Activated CD4-positive, alpha-beta T cell treated with anti-CD3 and anti-CD28 coated beads for 48 hours (primary cell): Measurements from ENCODE around the gene ADAMTS7.
"Not testable (repeated sequence)": the region's sequence is repeated elsewhere in the genome, so short reads cannot be mapped to it uniquely, and the experiment has no call there.

Experiments
- DNase-seq: peaks from one replicate; pipeline ENCODE4 v3.0.0-alpha.2; 2020

The ADAMTS7 gene

GRCh38 chr15:78777953-78778345 is 33.3 kb downstream of the ADAMTS7 start:
- DNase-seq: not testable (repeated sequence)

DNA sequence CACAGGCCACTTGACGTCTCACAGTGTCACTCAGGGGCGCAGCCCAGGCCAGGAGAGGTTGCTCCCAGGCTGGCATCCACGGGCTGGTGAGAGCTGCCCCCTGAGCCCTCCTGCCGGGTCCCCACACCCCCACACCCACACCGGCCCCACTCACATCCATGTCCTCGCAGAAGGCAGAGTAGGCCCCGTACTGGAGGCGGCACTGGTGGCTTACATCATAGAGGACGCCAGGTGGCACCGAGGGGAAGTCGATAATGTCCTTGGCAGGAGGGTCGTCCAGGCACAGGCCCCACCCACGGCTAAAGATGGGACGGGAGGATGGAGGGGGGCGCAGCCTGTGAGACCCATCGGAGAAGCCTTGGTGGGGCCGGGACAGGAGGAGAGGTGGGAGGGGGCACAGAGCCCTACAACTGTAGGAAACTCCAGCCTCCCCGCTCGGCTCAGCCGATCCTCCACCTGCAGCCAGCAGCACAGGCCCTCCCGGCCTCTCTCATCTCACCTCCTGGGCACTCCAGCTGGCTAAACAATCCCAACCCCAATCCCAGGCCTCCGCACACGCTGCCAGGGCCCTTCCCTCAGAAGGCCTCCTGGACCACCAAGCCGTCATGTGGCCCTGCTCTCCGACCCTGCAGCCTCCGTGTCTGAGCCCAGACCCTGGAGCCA is 33.8 kb downstream of the ADAMTS7 start:
- DNase-seq: not testable (repeated sequence)

- not testable (repeated sequence) for DNase-seq
Observed at GRCh38 chr15:78776046-78776925, 35.0 kb downstream of the ADAMTS7 start.

GRCh38 chr15:78775472-78775871 is 35.8 kb downstream of the ADAMTS7 start:
- DNase-seq: no peak

- not testable (repeated sequence) for DNase-seq
Observed at GRCh38 chr15:78774451-78774990, 36.7 kb downstream of the ADAMTS7 start.

- not testable (repeated sequence) for DNase-seq
Observed at GRCh38 chr15:78773765-78774450, 37.4 kb downstream of the ADAMTS7 start.

- no peak for DNase-seq
Observed at GRCh38 chr15:78772738-78773137, 38.5 kb downstream of the ADAMTS7 start.

DNA sequence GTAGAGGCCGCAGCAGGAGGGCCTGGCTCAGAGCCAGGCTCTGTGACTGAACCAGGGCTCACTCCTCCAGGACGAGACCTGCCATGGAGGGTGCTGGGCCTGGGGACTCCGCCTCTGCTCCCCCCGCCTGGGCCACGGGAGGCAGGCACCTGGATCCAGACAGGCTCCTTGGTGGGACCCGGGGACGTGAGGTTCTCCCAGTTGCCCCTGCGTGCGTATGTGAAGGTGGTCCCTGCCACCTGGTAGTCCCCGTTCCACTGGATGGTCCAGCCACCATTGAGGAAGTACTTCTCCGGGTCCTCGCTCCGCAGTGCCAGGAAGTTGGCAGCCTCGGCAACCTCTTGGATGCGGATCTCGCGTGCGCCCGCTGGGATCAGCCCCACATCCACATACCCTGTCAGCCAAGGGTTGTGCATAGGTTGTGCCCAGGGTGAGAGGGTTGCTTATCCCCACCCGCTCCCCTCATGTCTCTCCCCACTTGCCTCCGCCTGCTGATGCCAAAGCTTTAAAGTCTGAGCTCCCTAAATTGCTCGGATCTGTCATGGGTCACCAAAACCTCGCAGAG is 39.7 kb downstream of the ADAMTS7 start:
- DNase-seq: not testable (repeated sequence)

GRCh38 chr15:78771020-78771419 is 40.2 kb downstream of the ADAMTS7 start:
- DNase-seq: not testable (repeated sequence)

DNA sequence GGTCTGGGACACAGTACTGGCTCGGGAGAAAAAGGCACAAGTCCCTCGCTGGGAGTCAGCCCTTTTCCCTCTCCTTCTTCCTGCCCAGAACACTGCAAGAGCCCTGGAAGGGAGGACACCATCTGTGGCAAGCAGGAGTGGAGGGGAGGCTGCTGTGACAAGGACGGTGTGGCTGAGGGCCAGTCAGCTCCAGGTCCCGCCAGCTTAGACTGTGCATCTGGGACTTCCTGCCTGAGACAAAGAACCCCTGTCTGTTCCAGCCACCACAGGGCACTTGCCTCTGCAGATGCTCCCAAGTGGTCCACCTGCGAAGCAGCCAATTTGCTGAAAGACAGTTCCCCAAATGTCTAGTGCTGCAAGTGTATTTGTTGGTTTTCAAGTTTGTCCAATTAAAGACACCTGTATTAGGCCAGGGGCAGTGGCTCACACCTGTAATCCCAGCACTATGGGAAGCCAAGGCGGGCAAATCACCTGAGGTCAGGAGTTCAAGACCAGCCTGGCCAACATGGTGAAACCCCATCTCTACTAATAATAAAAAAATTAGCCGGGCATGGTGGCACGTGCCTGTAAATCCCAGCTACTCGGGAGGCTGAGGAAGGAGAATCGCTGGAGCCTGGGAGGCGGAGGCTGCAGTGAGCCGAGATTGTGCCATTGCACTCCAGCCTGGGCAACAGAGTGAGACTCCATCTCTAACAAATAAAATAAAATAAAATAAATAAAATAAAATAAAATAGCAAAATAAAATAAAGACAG is 41.6 kb downstream of the ADAMTS7 start:
- not testable (repeated sequence) for DNase-seq

GRCh38 chr15:78768531-78769408 is 42.5 kb downstream of the ADAMTS7 start:
- DNase-seq: no peak

DNA sequence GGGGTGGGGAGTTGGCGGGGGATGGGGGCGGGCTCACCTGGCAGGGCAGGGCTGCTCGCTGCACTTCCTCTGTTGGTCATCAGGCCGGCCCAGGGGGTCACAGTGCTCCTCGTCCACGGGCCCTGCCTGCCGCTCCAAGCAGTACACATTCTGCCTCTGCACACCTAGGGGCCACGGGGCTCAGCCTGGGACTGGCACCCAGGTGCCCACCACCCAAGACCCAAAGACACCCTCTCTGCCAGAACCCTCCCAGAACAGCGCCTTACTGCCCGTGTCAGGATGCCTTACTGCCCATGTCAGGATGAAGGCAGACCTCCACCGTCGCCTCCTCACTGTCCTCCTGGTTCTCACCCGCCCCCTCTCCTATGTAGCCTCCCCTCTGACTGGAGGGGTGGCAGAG is 43.2 kb downstream of the ADAMTS7 start:
- no peak for DNase-seq

- DNase-seq: no peak
Observed at GRCh38 chr15:78767331-78767951, 43.8 kb downstream of the ADAMTS7 start.

DNA sequence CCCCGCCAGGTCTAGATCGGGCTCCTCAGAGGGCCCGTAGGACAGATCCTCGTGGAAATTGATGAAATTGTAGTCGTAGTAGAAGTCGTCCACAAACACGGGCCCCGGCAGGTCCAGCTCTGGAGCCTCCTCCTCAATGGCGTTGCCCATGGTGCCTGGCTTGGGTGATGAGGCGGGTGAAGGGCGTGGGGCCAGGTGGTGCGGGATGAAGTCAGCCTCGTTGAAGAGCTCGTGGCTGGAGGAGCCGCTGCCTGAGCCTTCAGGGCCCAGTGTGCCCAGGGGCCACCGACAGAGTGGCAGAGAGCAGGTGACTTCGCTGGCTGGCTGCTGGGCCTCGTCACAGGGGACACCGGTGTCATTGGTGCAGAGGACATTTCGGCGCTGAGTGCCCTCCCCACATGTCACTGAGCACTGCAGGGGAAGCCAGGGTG is 44.6 kb downstream of the ADAMTS7 start:
- not testable (repeated sequence) for DNase-seq

DNA sequence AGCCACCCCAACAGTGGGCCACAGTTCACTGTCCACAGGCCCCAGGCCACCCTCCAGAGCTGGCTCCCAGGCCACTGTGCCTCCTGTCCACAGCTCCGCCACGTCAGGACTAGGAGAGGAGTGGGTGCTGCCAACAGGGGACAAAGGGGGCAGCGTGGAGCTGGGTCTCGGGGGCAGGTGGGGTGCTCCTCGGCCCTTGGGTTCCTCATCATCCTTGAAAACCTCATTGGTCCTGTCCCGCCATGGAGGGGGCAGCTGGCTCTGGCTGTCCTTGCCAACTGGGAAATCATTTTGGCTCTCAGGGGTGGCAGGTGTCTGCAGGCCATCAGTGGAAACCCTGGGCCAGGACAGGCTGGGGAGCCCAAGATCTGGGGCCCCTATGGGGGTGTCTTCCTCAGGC is 45.2 kb downstream of the ADAMTS7 start:
- DNase-seq: no peak

DNA sequence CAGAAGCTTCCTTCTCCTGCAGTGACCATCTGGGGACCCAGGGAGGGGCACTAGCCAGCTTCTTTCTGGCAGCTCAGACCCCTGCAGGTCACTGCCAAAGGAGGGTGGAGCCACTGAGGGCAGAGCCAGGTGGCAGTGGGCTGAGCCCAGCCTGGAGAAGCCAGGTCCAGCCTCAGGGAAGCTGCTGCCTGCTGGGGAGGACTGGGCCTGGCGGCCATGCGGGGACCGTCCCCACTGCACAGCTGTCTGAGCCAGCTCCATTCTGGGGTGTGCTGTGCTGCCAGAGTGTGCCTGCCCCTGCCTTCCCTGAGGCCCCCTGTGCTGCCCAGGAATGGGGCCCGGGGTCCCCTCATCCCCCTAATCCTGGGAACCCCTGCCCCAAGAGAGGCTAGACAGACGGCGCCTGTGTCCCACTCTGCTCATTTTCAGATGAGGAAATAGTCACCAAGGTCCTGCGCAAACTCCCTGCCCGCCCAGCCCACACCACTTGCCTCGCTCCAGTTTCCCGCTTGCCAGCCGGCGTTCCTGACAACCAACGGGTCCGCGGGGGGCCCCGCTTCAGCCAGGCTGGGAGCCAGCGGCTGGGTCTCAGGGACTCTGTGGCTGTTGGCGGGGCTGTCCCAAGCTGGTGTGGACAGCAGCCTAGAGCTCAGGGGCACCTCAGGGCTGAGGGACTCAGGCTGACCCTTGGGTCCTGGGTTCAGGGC is 46.0 kb downstream of the ADAMTS7 start:
- DNase-seq: not testable (repeated sequence)

GRCh38 chr15:78764340-78765153 is 46.7 kb downstream of the ADAMTS7 start:
- DNase-seq: not testable (repeated sequence)

- no peak for DNase-seq
Observed at GRCh38 chr15:78763796-78764241, 47.4 kb downstream of the ADAMTS7 start.
